Fibroblast of lung (primary cell): Measurements from ENCODE around the gene METTL5.

Source experiments
- EZH2 ChIP-seq: IDR thresholded peaks from 2 replicates; pipeline ENCODE4 v1.5.1; 2012; ENCODE audit warnings: low read length, control low read depth, mild to moderate bottlenecking; ENCODE audit errors: missing control alignments
- TF ChIP-seq, protein P1 (sequence below), 2 donors: IDR thresholded peaks in 1 of 2; conservative IDR thresholded peaks in 1 of 2; 1 replicate in 1 of 2; 2 replicates in 1 of 2; pipeline ENCODE4 v1.5.1; 2011 to 2012; ENCODE audit warnings: low read length in 2 of 2, control low read depth in 1 of 2, inconsistent platforms in 1 of 2, low read depth in 1 of 2, mild to moderate bottlenecking in 1 of 2

DNA sequence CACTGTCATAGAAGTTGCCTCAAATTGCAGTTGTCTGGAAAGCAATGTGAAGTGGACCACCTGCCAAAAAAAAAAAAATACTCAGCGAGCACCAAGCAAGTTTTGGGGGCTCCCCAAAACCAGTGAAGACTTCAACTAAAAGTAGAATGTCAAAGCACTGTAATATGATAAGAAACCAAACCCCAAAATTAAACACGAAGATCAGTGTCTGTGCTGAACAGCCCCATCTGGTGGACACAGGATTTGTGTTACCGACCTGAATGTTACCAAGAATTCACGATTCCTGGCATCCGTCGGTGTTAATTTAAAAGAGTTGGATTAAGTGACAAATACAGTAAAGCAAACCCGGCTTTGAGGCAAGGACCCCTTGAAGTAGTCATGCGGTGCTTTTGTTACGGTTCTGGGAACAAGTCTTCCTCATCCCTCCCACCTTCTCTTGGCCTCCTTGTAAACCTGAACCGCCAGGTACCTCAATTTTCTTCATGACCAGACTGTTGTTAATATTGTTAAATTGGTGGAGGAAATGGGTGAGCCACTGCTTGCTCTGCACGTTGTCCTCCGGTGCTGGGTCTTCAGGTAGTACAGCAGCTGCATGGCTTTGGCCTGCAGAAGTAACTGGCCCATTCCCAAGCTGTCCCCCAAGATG lies 57.3 kb downstream of the METTL5 start:
- TF ChIP-seq EZH2, result no peak
- TF ChIP-seq, protein P1, sequence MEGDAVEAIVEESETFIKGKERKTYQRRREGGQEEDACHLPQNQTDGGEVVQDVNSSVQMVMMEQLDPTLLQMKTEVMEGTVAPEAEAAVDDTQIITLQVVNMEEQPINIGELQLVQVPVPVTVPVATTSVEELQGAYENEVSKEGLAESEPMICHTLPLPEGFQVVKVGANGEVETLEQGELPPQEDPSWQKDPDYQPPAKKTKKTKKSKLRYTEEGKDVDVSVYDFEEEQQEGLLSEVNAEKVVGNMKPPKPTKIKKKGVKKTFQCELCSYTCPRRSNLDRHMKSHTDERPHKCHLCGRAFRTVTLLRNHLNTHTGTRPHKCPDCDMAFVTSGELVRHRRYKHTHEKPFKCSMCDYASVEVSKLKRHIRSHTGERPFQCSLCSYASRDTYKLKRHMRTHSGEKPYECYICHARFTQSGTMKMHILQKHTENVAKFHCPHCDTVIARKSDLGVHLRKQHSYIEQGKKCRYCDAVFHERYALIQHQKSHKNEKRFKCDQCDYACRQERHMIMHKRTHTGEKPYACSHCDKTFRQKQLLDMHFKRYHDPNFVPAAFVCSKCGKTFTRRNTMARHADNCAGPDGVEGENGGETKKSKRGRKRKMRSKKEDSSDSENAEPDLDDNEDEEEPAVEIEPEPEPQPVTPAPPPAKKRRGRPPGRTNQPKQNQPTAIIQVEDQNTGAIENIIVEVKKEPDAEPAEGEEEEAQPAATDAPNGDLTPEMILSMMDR (conservative IDR thresholded peaks at IDR 0.05 in 1 of 2, IDR thresholded peaks at IDR 0.05 in 1 of 2; ENCODE audit: low read depth in 1 of 2, low read length in 2 of 2), result peak; percentile 67 to 71
